CD4-positive, alpha-beta T cell treated with Interleukin-6 for 4 hours (primary cell): ENCODE data around the gene TICAM1.
A peak's percentile ranks its signal among the peaks of the same experiment; 100 is the strongest.

Experiments
- DNase-seq: peaks from one replicate; pipeline ENCODE4 v3.0.0-alpha.2; 2020; ENCODE audit warnings: mixed read lengths

TICAM1 gene

DNA sequence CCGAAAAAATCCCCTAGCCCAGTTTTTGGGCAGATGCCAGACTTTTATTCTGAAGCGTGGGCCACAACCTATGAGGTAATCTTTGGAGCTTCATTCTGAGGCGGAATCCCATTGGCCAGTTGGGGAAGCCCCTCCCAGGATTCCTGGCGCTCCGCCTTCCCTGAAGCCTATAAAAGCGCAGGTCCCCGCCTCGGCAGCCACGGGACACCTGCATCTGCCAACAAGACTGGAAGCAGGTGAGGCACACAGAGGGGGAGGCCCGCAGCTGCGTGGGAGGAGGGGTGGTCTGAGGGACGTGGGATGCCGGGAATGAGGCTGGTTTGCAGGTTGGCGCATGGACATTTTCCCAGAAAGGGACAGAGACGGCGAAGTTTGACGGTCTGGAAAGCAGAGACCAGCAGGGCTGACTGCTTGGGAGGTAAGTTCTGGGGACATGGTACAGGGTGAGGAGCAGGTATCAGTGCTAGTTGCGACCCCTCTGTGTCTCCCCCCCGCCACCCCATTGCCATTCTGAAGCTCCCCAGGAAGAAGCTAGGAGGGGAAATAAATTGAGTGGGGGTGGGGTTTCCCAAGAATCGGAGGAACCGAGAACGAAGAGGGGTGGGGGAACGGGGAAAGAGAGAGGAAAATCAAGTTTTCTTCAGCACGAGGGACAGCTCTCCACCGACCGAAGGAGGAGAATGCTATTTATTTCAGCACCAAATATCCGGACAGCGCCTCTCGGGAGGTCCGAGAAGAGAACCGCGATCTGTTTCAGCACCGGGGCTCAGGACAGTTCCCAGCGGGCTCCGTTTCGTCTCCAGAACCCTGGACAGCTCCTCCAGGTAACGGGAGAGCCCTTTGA lies 62.4 kb downstream of the TICAM1 start:
- peak; percentile 77 for DNase-seq
